K562 (cell line): ENCODE results near the gene WASF2.

Experiments used
- CREB1 ChIP-seq, 2 experiments: sonication (generic) in 1 of 2; formaldehyde crosslinking in 1 of 2; IDR thresholded peaks; 2 replicates each; pipeline versions ENCODE4 v1.6.1 to v1.8.0; 2012 to 2022; ENCODE audit warnings: inconsistent platforms in 1 of 2, mild to moderate bottlenecking in 1 of 2, missing genetic modification reagents in 1 of 2, moderate library complexity in 1 of 2
- CTCF ChIP-seq, 3 experiments: IDR thresholded peaks in 2 of 3; conservative IDR thresholded peaks in 1 of 3; 2 replicates each; pipeline ENCODE4 v1.5.1; 2011 to 2012; ENCODE audit warnings: low read length in 3 of 3, mild to moderate bottlenecking in 3 of 3, control low read depth in 2 of 3, improper control_type of control experiment in 1 of 3, inconsistent platforms in 1 of 3, low read depth in 1 of 3, mixed read lengths in 1 of 3, moderate library complexity in 1 of 3; ENCODE audit not compliant: insufficient read depth in 2 of 3
- HOMEZ ChIP-seq: fragments of 250-450 bp; sonication (Bioruptor Pico); IDR thresholded peaks from 2 replicates; pipeline ENCODE4 v1.4.0; 2020; ENCODE audit warnings: mild to moderate bottlenecking, moderate library complexity
- TCFL5 ChIP-seq: fragments of 250-450 bp; sonication (Bioruptor Pico); conservative IDR thresholded peaks from 2 replicates; pipeline ENCODE4 v1.6.1; 2021; ENCODE audit warnings: mild to moderate bottlenecking, moderate library complexity, matching md5 sums
- ZBTB34 ChIP-seq: fragments of 250-450 bp; sonication (Bioruptor Pico); IDR thresholded peaks from 2 replicates; pipeline ENCODE4 v1.8.0; 2021; ENCODE audit warnings: mild to moderate bottlenecking, moderate library complexity

DNA sequence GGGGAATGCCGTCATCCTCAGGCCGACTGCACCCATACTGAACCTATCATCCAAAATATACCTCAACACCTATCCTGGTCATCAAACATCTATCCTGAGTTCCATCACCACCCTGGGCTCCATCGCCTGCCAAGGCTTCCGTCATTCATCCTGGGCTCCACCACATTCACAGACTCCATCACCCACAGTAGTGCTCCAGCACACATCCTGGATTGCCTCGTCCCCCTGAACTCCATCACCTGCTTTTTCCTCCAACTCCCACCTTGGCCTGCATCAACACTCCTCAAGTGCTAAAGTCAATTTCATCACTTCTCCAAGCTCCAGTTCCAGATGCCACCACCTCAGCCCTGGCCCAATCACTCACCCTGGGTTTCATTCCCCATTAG, 131.0 kb downstream of the WASF2 start:
- TF ChIP-seq HOMEZ (CRISPR knock-in tag) (no peak), ZBTB34 (CRISPR knock-in tag) (no peak), CREB1 (IDR thresholded peaks at IDR 0.05) (no peak), CREB1 (CRISPR knock-in tag; IDR thresholded peaks at IDR 0.05) (no peak), TCFL5 (CRISPR knock-in tag) (no peak), CTCF (IDR thresholded peaks at IDR 0.05 in 2 of 3, conservative IDR thresholded peaks at IDR 0.05 in 1 of 3; ENCODE audit: insufficient read depth in 2 of 3, low read depth in 1 of 3, low read length in 3 of 3) (no peak)
